Measurements from ENCODE around the gene FUNDC2. TPM values are rescaled to one million over a fixed set of nuclear protein-coding genes. Genes with fewer than 3 reads are reported as not detected.

The FUNDC2 gene
- total and polyA plus RNA-seq, 2 of the 4 experiments (the other 2 are of a cell fraction): 42.5 to 51.7 TPM

GRCh38 chrX:154990496-154990895 is 36.1 kb upstream of the FUNDC2 start:
- Histone ChIP-seq H3K9ac (ENCODE audit: low read depth, low read length) (no peak overlapping the region), H3K27ac (ENCODE audit: insufficient read depth, low read length) (no peak overlapping the region), H4K91ac (ENCODE audit: insufficient read depth, low read depth, low read length) (no peak overlapping the region), H3K23ac (ENCODE audit: low read depth, low read length) (no peak overlapping the region), H3K4me1 (ENCODE audit: control insufficient read depth, insufficient read depth, low read length) (no peaks in the 10 kb centered on the region), H3K27me3 (ENCODE audit: control insufficient read depth, insufficient read depth, low read length) (no peaks in the 10 kb centered on the region), H3K14ac (replicated peaks; ENCODE audit: low read depth, low read length) (no peak overlapping the region), H3K4ac (ENCODE audit: low read depth, low read length) (no peak overlapping the region), H3K79me1 (ENCODE audit: low read depth in 1 of 2, low read length in 2 of 2) (no peaks in the 10 kb centered on the region), H3K4me3 (ENCODE audit: insufficient read depth, low read depth, low read length) (no peak overlapping the region), H3K36me3 (ENCODE audit: control insufficient read depth, insufficient read depth, low read length) (no peaks in the 10 kb centered on the region), H2AFZ (replicated peaks; ENCODE audit: low read length, poor library complexity) (no peak overlapping the region), H2BK120ac (ENCODE audit: low read depth, low read length) (no peak overlapping the region), H3K4me2 (ENCODE audit: low read depth, low read length) (no peak overlapping the region), H4K5ac (ENCODE audit: low read depth, low read length) (no peak overlapping the region), H2BK5ac (ENCODE audit: low read depth, low read length, poor library complexity, severe bottlenecking) (no peak overlapping the region), H2AK5ac (ENCODE audit: low read depth, low read length) (no peak overlapping the region), H3K18ac (ENCODE audit: low read depth, low read length) (no peak overlapping the region), H2BK20ac (ENCODE audit: low read depth, low read length) (no peak overlapping the region), H3K56ac (ENCODE audit: extremely low read depth, insufficient read depth, low read length) (no peak overlapping the region), H3K9me3 (ENCODE audit: control insufficient read depth, insufficient read depth, low read length) (peaks cover 2% of the 10 kb centered on the region; the same call in 1 of the 2 replicates), H4K8ac (ENCODE audit: low read depth in 2 of 2, low read length in 2 of 2) (no peak overlapping the region), H2BK15ac (ENCODE audit: low read depth, low read length) (no peak overlapping the region), H2AK9ac (replicated peaks; ENCODE audit: low read depth, low read length, poor library complexity) (no peak overlapping the region), H3K9me1 (ENCODE audit: insufficient read depth, low read length) (no peaks in the 10 kb centered on the region), H4K20me1 (ENCODE audit: insufficient read depth, low read length) (no peaks in the 10 kb centered on the region)
- BruUV-seq (replicated peaks): no TSS peak
- intact Hi-C loops (cut with micrococcal nuclease) (no loop called here), in situ Hi-C loops (cut with MboI; ENCODE audit: low sequenced_read_pairs) (no loop called here), dilution Hi-C loops (cut with HindIII; ENCODE audit: low sequenced_read_pairs, unreplicated experiment) (no loop called here)
- no peak for TF ChIP-seq SMC3 (IDR thresholded peaks at IDR 0.05; ENCODE audit: low read depth, low read length)
- TF ChIP-seq FOS (IDR thresholded peaks at IDR 0.05; ENCODE audit: low read depth, low read length): no peak
- TF ChIP-seq MAFK (IDR thresholded peaks at IDR 0.05; ENCODE audit: low read depth, low read length): no peak
- no peak for TF ChIP-seq BHLHE40 (IDR thresholded peaks at IDR 0.05; ENCODE audit: low read depth, low read length)
- TF ChIP-seq ELK1 (IDR thresholded peaks at IDR 0.05; ENCODE audit: borderline replicate concordance, low read depth, low read length): no peak
- no peak for TF ChIP-seq RCOR1 (IDR thresholded peaks at IDR 0.05; ENCODE audit: insufficient replicate concordance, low read length)
- no peak for TF ChIP-seq NFE2L2 (IDR thresholded peaks at IDR 0.05; ENCODE audit: low read depth, low read length)
- no peak for TF ChIP-seq CEBPB (IDR thresholded peaks at IDR 0.05; ENCODE audit: low read depth, low read length)
- no peak for TF ChIP-seq RAD21 (IDR thresholded peaks at IDR 0.05; ENCODE audit: low read length)
- no peak for TF ChIP-seq CTCF (conservative IDR thresholded peaks at IDR 0.05; ENCODE audit: low read depth, low read length)
- no peak for TF ChIP-seq USF2 (IDR thresholded peaks at IDR 0.05; ENCODE audit: low read depth, low read length)
- DNase-seq (no peak), ATAC-seq (ENCODE audit: low read depth) (no peak)
- ChIA-PET POLR2A (ENCODE audit: unreplicated experiment) (no interaction called here), CTCF (no interaction called here)
- WGBS, 2 experiments (ENCODE audit: extremely low coverage in 2 of 2, insufficient read length in 1 of 2): no CpG with 5 or more reads among the region's 3 CpGs

All from IMR-90 (cell line).